Activated T-helper 2 cell treated with anti-CD3 and anti-CD28 coated beads, Interferon-gamma antibody, Interleukin-2, Interleukin-4, amounts not matched to agents 10 μg/mL and 5 μg/mL and 100 μg/mL, durations not matched to agents 14 hours and 24 hours and 36 hours (primary cell): Measurements from ENCODE around the gene ZNF24. TPM values are rescaled to one million over a fixed set of nuclear protein-coding genes. Genes with fewer than 3 reads are reported as not detected.
A peak's percentile ranks its signal among the peaks of the same experiment; 100 is the strongest.

Source experiments
- DNase-seq: peaks from one replicate; pipeline ENCODE4 v3.0.0; 2021; ENCODE audit warnings: low spot score
- H3K27ac Mint-ChIP-seq: one replicate; pipeline ENCODE4 v1.8.0; 2021; ENCODE audit warnings: mixed read lengths
- H3K27me3 Mint-ChIP-seq: one replicate; pipeline ENCODE4 v1.8.0; 2021; ENCODE audit warnings: low read depth, mixed read lengths
- H3K36me3 Mint-ChIP-seq: one replicate; pipeline ENCODE4 v1.8.0; 2021; ENCODE audit warnings: low read depth, mixed read lengths
- H3K4me1 Mint-ChIP-seq: one replicate; pipeline ENCODE4 v1.8.0; 2021; ENCODE audit warnings: low read depth, mixed read lengths
- H3K4me3 Mint-ChIP-seq: one replicate; pipeline ENCODE4 v1.8.0; 2021; ENCODE audit warnings: low read depth, mild to moderate bottlenecking, moderate library complexity, mixed read lengths
- H3K9me3 Mint-ChIP-seq: one replicate; pipeline ENCODE4 v1.8.0; 2021; ENCODE audit warnings: mixed read lengths
- intact Hi-C: fragments of 100-400 bp; cut with micrococcal nuclease; formaldehyde crosslinking; loops from one replicate; pipeline ENCODE4 v1.15.1; 2023
- total RNA-seq: library from RNA; stranded (reverse); gene quantifications from 2 replicates; pipeline ENCODE4 v1.2.3, GENCODE V29; 2022

Gene ZNF24
- total RNA-seq, 1 donor from 2014 or later: 51.5 TPM

DNA sequence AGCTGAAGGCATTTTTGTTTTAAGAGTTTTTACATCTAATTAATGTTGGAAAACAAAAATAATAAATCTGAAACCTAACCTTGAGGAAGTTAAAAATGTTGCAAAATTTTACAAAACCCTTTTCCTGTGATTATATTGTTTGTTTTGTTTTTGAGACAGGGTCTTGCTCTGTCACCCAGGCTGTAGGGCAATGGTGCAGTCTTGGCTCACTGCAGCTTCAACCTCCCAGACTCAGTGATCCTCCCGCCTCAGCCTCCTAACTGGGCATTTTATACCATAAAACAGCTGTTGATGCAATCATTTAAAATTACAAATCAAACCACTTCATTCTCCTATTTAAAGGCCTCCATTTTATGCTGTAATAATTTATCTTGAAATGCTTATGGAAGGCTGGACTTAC, 1.7 kb upstream of the ZNF24 start:
- no peak for DNase-seq
- Mint-ChIP-seq H3K9me3 (no peaks in the 10 kb centered on the region), H3K27ac (no peak overlapping the region), H3K4me1 (peaks cover 17% of the 10 kb centered on the region), H3K27me3 (peaks cover 2% of the 10 kb centered on the region), H3K36me3 (peaks cover 13% of the 10 kb centered on the region), H3K4me3 (no peak overlapping the region)
- intact Hi-C loops: loop anchor here (2.0 kb wide), 1 partner anchor 31 kb away; the partner anchor contains the start of gene ZNF396

GRCh38 chr18:35345460-35345921, 1.3 kb upstream of the ZNF24 start:
- DNase-seq: no peak
- Mint-ChIP-seq H3K27me3 (peaks cover 2% of the 10 kb centered on the region), H3K36me3 (peaks cover 13% of the 10 kb centered on the region), H3K9me3 (no peaks in the 10 kb centered on the region), H3K27ac (peak overlapping the region; percentile 72), H3K4me1 (peaks cover 18% of the 10 kb centered on the region), H3K4me3 (peak overlapping the region; percentile 94)
- intact Hi-C loops: loop anchor here (2.0 kb wide), 1 partner anchor 31 kb away; the partner anchor contains the start of gene ZNF396

GRCh38 chr18:35344736-35345459, 678 bp upstream of the ZNF24 start:
- H3K27me3 Mint-ChIP-seq: peaks cover 2% of the 10 kb centered on the region
- intact Hi-C loops: loop anchor here (1.0 to 2.0 kb wide), 5 partner anchors 32 to 304 kb away; partner anchors contain the start of genes INO80C, MAPRE2, ZNF396 and ZSCAN30
- peaks cover 19% of the 10 kb centered on the region for H3K36me3 Mint-ChIP-seq
- H3K4me3 Mint-ChIP-seq: peak overlapping the region; percentile 94
- DNase-seq: no peak
- H3K27ac Mint-ChIP-seq: peak overlapping the region; percentile 83
- no peaks in the 10 kb centered on the region for H3K9me3 Mint-ChIP-seq
- peaks cover 22% of the 10 kb centered on the region for H3K4me1 Mint-ChIP-seq

GRCh38 chr18:35343488-35343935, 708 bp downstream of the ZNF24 start:
- Mint-ChIP-seq H3K36me3 (peaks cover 33% of the 10 kb centered on the region), H3K4me3 (peak overlapping the region; percentile 94), H3K9me3 (no peaks in the 10 kb centered on the region), H3K4me1 (peaks cover 24% of the 10 kb centered on the region), H3K27ac (peak overlapping the region; percentile 83), H3K27me3 (no peaks in the 10 kb centered on the region)
- DNase-seq: no peak
- intact Hi-C loops: no loop called here

DNA sequence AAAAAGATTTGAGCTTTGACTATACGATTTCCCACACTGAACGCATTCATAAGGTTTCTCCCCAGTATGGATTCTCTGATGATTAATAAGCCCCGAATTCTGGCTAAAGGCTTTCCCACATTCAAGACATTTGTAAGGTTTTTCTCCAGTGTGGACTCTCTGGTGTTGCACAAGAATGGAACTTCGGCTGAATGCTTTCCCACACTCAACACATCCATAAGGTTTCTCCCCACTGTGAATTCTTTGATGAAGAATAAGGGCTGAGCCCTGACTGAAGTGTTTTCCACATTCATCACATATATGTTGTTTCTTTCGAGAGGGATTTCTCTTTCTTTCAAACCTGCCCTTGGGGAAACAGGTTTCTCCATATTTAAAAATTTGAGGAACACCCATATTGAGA, 6.9 kb downstream of the ZNF24 start:
- Mint-ChIP-seq H3K27me3 (no peaks in the 10 kb centered on the region), H3K36me3 (peaks cover 88% of the 10 kb centered on the region), H3K9me3 (no peaks in the 10 kb centered on the region), H3K4me3 (no peak overlapping the region), H3K4me1 (peaks cover 10% of the 10 kb centered on the region), H3K27ac (no peak overlapping the region)
- intact Hi-C loops: no loop called here
- DNase-seq: no peak

- no peak overlapping the region for H3K4me3 Mint-ChIP-seq
- no peak for DNase-seq
- H3K9me3 Mint-ChIP-seq: no peaks in the 10 kb centered on the region
These were observed 8.4 kb downstream of the ZNF24 start for GRCh38 chr18:35335866-35336265.

GRCh38 chr18:35334821-35335220, 9.4 kb downstream of the ZNF24 start:
- intact Hi-C loops: no loop called here
- Mint-ChIP-seq H3K9me3 (no peaks in the 10 kb centered on the region), H3K4me3 (no peak overlapping the region), H3K27me3 (no peaks in the 10 kb centered on the region), H3K36me3 (peaks cover 76% of the 10 kb centered on the region), H3K27ac (no peak overlapping the region), H3K4me1 (peaks cover 5% of the 10 kb centered on the region)
- no peak for DNase-seq

More at GRCh38 chr18:35335866-35336265, 8.4 kb downstream of the ZNF24 start:
- intact Hi-C loops: no loop called here
- no peaks in the 10 kb centered on the region for H3K27me3 Mint-ChIP-seq
- H3K27ac Mint-ChIP-seq: no peak overlapping the region
- H3K36me3 Mint-ChIP-seq: peaks cover 83% of the 10 kb centered on the region
- H3K4me1 Mint-ChIP-seq: peaks cover 10% of the 10 kb centered on the region

- H3K27me3 Mint-ChIP-seq: no peaks in the 10 kb centered on the region
- no peak for DNase-seq
- no peak overlapping the region for H3K4me3 Mint-ChIP-seq
- H3K36me3 Mint-ChIP-seq: peaks cover 70% of the 10 kb centered on the region
- H3K27ac Mint-ChIP-seq: no peak overlapping the region
- no peaks in the 10 kb centered on the region for H3K9me3 Mint-ChIP-seq
- intact Hi-C loops: no loop called here
- peaks cover 3% of the 10 kb centered on the region for H3K4me1 Mint-ChIP-seq
These were observed 10.0 kb downstream of the ZNF24 start for GRCh38 chr18:35334212-35334611.

- no peak for DNase-seq
- H3K36me3 Mint-ChIP-seq: peaks cover 46% of the 10 kb centered on the region
- intact Hi-C loops: no loop called here
- H3K4me3 Mint-ChIP-seq: no peak overlapping the region
- H3K27ac Mint-ChIP-seq: no peak overlapping the region
- H3K27me3 Mint-ChIP-seq: no peaks in the 10 kb centered on the region
- H3K4me1 Mint-ChIP-seq: peaks cover 3% of the 10 kb centered on the region
- peaks cover 5% of the 10 kb centered on the region for H3K9me3 Mint-ChIP-seq
These were observed 12.7 kb downstream of the ZNF24 start for GRCh38 chr18:35331367-35332087.

GRCh38 chr18:35328868-35329267, 15.4 kb downstream of the ZNF24 start:
- Mint-ChIP-seq H3K27me3 (no peaks in the 10 kb centered on the region), H3K4me3 (no peak overlapping the region), H3K36me3 (peaks cover 20% of the 10 kb centered on the region), H3K27ac (no peak overlapping the region), H3K4me1 (peaks cover 2% of the 10 kb centered on the region), H3K9me3 (peaks cover 5% of the 10 kb centered on the region)
- DNase-seq: no peak
- intact Hi-C loops: no loop called here

- peaks cover 3% of the 10 kb centered on the region for H3K36me3 Mint-ChIP-seq
- H3K9me3 Mint-ChIP-seq: peaks cover 5% of the 10 kb centered on the region
- no peak overlapping the region for H3K4me3 Mint-ChIP-seq
- DNase-seq: no peak
- no peaks in the 10 kb centered on the region for H3K4me1 Mint-ChIP-seq
- H3K27me3 Mint-ChIP-seq: no peaks in the 10 kb centered on the region
- intact Hi-C loops: no loop called here
- H3K27ac Mint-ChIP-seq: no peak overlapping the region
These were observed 17.4 kb downstream of the ZNF24 start for GRCh38 chr18:35326695-35327387.

DNA sequence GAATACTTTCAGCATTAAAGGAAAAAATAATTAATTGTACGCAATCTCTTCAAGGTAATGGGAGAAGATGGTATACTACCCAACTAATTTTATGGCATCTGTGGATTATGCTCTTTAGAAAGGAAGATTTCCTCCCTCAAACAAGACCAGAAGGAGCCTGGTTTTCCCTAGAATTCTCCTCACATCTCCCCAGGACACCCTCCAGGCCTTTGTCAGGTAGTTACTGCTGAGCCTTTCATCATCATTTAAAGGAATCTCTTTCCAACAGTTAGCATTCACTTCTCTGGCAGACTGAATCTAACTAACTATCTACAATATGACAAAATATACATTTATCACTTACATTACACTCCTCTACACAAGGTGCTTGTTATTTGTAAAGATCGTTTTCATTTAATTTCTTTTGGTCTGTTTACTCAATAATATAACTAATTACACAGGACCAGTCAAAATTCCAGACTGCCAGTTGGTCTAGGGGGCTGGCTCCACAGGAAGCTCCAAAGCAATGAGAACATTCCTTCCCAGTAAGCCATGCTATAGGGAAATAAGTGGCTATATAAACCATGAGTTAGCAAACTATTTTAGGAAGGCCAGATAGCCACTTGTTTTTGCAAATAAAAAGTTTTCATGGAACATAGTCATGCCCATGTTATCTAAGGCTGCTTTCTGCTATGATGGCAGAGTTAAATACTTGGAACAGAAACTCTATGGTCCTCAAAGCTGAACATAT, 19.1 kb downstream of the ZNF24 start:
- H3K9me3 Mint-ChIP-seq: peaks cover 5% of the 10 kb centered on the region
- H3K36me3 Mint-ChIP-seq: peaks cover 3% of the 10 kb centered on the region
- H3K4me1 Mint-ChIP-seq: no peaks in the 10 kb centered on the region
- intact Hi-C loops: no loop called here
- no peaks in the 10 kb centered on the region for H3K27me3 Mint-ChIP-seq
- H3K27ac Mint-ChIP-seq: no peak overlapping the region
- no peak overlapping the region for H3K4me3 Mint-ChIP-seq
- no peak for DNase-seq
